ENCODE results near the gene ZFPM1.

- no peak for TF ChIP-seq CTCF (conservative IDR thresholded peaks at IDR 0.05; ENCODE audit: low read length)
- no peak for TF ChIP-seq EZH2phosphoT487 (IDR thresholded peaks at IDR 0.05; ENCODE audit: borderline replicate concordance, low read depth, low read length)
Measured at GRCh38 chr16:88424587-88425235, 28.4 kb upstream of the ZFPM1 start.

All from OCI-LY7 (cell line).